ENCODE measurements around the gene IMMP2L. TPM values are rescaled to one million over a fixed set of nuclear protein-coding genes. Genes with fewer than 3 reads are reported as not detected.

Gene IMMP2L
- total RNA-seq, 1 experiment from 2014 or later, result 8.8 TPM

GRCh38 chr7:111107579-111107978, 454.7 kb downstream of the IMMP2L start:
- in situ Hi-C loops (cut with HindIII; ENCODE audit: low pct_unique_long_range_greater_than_20kb, low sequenced_read_pairs), result no loop called here
- Histone ChIP-seq H3K36me3 (ENCODE audit: control insufficient read depth, insufficient read depth, low read length) (no peaks in the 10 kb centered on the region), H3K27ac (ENCODE audit: low read length) (no peak overlapping the region), H3K4me3 (ENCODE audit: low read depth in 2 of 2, low read length in 2 of 2) (no peak overlapping the region), H3K27me3 (ENCODE audit: control insufficient read depth, insufficient read depth, low read length) (no peaks in the 10 kb centered on the region), H3K4me1 (ENCODE audit: control insufficient read depth, insufficient read depth, low read length) (no peaks in the 10 kb centered on the region), H3K9me3 (ENCODE audit: control insufficient read depth, insufficient read depth, low read depth, low read length) (no peaks in the 10 kb centered on the region)
- BruUV-seq (replicated peaks), result no TSS peak
- ChIA-PET POLR2A (no interaction called here), CTCF (no interaction called here)
- no peak for ATAC-seq
- TF ChIP-seq REST (IDR thresholded peaks at IDR 0.05; ENCODE audit: insufficient read depth in 1 of 2, low read depth in 2 of 2, low read length in 1 of 2), result no peak
- no peak for TF ChIP-seq TCF7L2 (IDR thresholded peaks at IDR 0.05; ENCODE audit: low read depth, low read length)
- no peak for TF ChIP-seq POLR2AphosphoS5 (IDR thresholded peaks at IDR 0.05; ENCODE audit: low read depth, low read length)
- TF ChIP-seq CTCF (IDR thresholded peaks at IDR 0.05), result no peak
- no peak for TF ChIP-seq SIN3A (IDR thresholded peaks at IDR 0.05; ENCODE audit: borderline replicate concordance, insufficient read depth, low read depth, low read length)
- no peak for DNase-seq (ENCODE audit: low read depth, low spot score)
- intact Hi-C loops (cut with micrococcal nuclease; ENCODE audit: unreplicated experiment), result loop anchor here (10.0 kb wide), 1 partner anchor 1263 kb away; no protein-coding TSS in a partner anchor

DNA sequence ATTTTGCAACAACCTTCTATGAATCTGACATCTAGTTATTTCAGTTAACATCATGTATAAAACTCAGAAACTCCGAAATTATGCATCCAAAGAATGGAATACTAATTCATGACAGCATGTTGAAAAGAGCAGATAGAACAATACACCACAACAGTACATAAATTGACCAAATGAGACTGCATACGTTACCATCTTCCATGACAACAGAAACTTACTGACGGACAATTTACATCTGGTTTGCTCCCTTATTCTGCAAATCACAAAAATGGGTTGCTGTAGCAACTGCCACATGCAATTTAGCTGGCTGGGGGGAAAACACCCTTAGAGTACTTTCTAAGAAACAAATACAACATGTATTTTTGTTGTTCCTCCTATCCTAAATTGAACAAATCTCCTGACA, 457.0 kb downstream of the IMMP2L start:
- Histone ChIP-seq H3K27me3 (ENCODE audit: control insufficient read depth, insufficient read depth, low read length) (no peaks in the 10 kb centered on the region), H3K36me3 (ENCODE audit: control insufficient read depth, insufficient read depth, low read length) (no peaks in the 10 kb centered on the region), H3K4me3 (ENCODE audit: low read depth in 2 of 2, low read length in 2 of 2) (no peak overlapping the region), H3K9me3 (ENCODE audit: control insufficient read depth, insufficient read depth, low read depth, low read length) (no peaks in the 10 kb centered on the region), H3K4me1 (ENCODE audit: control insufficient read depth, insufficient read depth, low read length) (no peaks in the 10 kb centered on the region), H3K27ac (ENCODE audit: low read length) (no peak overlapping the region)
- ATAC-seq, result no peak
- BruUV-seq (replicated peaks), result no TSS peak
- intact Hi-C loops (cut with micrococcal nuclease; ENCODE audit: unreplicated experiment) (loop anchor here (10.0 kb wide), 1 partner anchor 1260 kb away; no protein-coding TSS in a partner anchor), in situ Hi-C loops (cut with HindIII; ENCODE audit: low pct_unique_long_range_greater_than_20kb, low sequenced_read_pairs) (no loop called here)
- DNase-seq (ENCODE audit: low read depth, low spot score), result no peak
- ChIA-PET POLR2A (no interaction called here), CTCF (no interaction called here)
- TF ChIP-seq TCF7L2 (IDR thresholded peaks at IDR 0.05; ENCODE audit: low read depth, low read length) (no peak), CTCF (IDR thresholded peaks at IDR 0.05) (no peak), SIN3A (IDR thresholded peaks at IDR 0.05; ENCODE audit: borderline replicate concordance, insufficient read depth, low read depth, low read length) (no peak), REST (IDR thresholded peaks at IDR 0.05; ENCODE audit: insufficient read depth in 1 of 2, low read depth in 2 of 2, low read length in 1 of 2) (no peak), POLR2AphosphoS5 (IDR thresholded peaks at IDR 0.05; ENCODE audit: low read depth, low read length) (no peak)
